Measurements from ENCODE around the gene SELE.
"Not testable (repeated sequence)": the region's sequence is repeated elsewhere in the genome, so short reads cannot be mapped to it uniquely, and the experiment has no call there.

The SELE gene

GRCh38 chr1:169694304-169695075 is 39.4 kb downstream of the SELE start:
- DNase-seq = no peak
- in situ Hi-C loops (cut with HindIII; ENCODE audit: low pct_ligation_motif_present, low pct_unique_long_range_greater_than_20kb, low sequenced_read_pairs) = no loop called here

GRCh38 chr1:169692756-169693460 is 41.0 kb downstream of the SELE start:
- in situ Hi-C loops (cut with HindIII; ENCODE audit: low pct_ligation_motif_present, low pct_unique_long_range_greater_than_20kb, low sequenced_read_pairs) = no loop called here
- DNase-seq = no peak

DNA sequence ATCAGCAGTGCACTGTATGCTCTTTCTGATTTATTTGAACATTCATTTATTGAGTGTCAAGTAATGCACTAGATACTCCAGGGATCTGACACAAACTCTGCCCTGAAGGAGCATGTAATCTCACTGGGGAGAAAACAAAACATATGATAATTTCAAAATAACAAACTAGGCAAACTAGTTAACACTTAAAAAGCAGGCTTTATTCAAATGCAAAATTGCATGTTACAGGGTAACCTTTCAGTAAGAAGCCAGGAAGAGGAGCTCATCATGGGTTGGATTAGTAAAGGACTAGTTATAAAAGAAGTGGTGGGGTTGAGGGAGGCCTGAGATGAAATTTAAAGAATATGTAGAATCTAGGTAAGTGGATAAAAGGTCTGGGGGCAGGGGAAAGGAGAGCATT is 43.4 kb downstream of the SELE start:
- DNase-seq = no peak
- in situ Hi-C loops (cut with HindIII; ENCODE audit: low pct_ligation_motif_present, low pct_unique_long_range_greater_than_20kb, low sequenced_read_pairs) = no loop called here

DNA sequence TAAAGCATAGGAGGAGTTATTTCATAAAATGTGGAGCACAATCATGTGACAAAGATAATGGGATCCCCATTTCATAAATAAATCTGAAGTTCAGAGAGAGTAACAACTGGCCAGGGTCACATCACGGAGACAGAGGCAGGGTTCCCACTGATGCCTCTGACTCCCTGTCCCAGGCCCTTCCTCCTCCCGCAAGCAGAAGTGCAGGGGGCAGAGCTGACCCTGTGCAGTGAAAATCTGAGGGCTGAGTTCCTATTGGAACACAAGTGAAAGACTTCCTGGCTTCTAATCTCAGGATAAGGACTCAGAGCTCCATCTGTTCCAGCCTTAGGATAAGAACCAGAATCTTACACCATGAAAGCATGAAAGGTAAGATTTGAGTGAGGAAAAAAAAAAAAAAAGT is 44.5 kb downstream of the SELE start:
- in situ Hi-C loops (cut with HindIII; ENCODE audit: low pct_ligation_motif_present, low pct_unique_long_range_greater_than_20kb, low sequenced_read_pairs) = no loop called here
- no peak for DNase-seq

- in situ Hi-C loops (cut with HindIII; ENCODE audit: low pct_ligation_motif_present, low pct_unique_long_range_greater_than_20kb, low sequenced_read_pairs); DNase-seq: not testable (repeated sequence)
Observed at GRCh38 chr1:169688377-169688776, 45.5 kb downstream of the SELE start.

DNA sequence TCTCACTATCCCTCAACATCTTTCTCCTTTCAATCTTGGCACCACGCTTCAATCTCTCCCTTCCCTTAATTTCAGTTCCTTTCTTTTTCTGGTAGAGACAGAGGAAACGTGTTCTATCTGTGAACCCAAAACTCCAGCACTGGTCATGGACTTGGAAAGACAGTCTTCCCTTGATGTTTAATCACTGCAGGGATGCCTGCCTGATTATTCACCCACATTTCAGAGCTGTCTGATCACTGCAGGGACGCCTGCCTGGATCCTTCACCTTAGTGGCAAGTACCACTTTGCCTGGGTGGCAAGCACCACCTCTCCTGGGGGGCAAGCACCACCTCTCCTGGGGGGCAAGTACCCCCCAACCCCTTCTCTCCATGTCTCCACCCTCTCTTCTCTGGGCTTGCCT is 50.2 kb downstream of the SELE start:
- in situ Hi-C loops (cut with HindIII; ENCODE audit: low pct_ligation_motif_present, low pct_unique_long_range_greater_than_20kb, low sequenced_read_pairs) = no loop called here
- DNase-seq = no peak

GRCh38 chr1:169683168-169683567 is 50.7 kb downstream of the SELE start:
- in situ Hi-C loops (cut with HindIII; ENCODE audit: low pct_ligation_motif_present, low pct_unique_long_range_greater_than_20kb, low sequenced_read_pairs) = not testable (repeated sequence)

GRCh38 chr1:169682071-169682470 is 51.8 kb downstream of the SELE start:
- in situ Hi-C loops (cut with HindIII; ENCODE audit: low pct_ligation_motif_present, low pct_unique_long_range_greater_than_20kb, low sequenced_read_pairs) = no loop called here
- no peak for DNase-seq

More at GRCh38 chr1:169683168-169683567, 50.7 kb downstream of the SELE start:
- not testable (repeated sequence) for DNase-seq

DNA sequence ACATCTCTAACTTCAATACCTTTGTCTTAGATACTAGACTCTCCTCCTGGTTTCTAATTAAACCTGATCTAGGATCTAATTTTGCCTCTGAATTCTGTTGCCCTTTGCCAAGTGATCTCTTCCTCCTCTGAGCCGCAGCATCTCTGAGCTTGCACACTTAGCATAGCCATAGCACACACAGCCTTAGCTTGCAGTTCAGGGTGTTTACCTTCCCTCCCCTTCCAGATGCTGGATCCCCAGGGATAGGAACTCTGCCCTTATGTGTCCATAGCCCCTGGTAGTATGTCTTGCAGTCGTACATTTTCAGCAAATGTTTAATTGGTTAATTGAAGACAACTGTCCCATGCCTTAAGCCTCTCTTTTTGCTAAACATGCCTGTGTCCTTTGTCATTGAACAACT is 52.7 kb downstream of the SELE start:
- DNase-seq = no peak
- in situ Hi-C loops (cut with HindIII; ENCODE audit: low pct_ligation_motif_present, low pct_unique_long_range_greater_than_20kb, low sequenced_read_pairs) = no loop called here

- no peak for DNase-seq
- in situ Hi-C loops (cut with HindIII; ENCODE audit: low pct_ligation_motif_present, low pct_unique_long_range_greater_than_20kb, low sequenced_read_pairs) = no loop called here
Observed at GRCh38 chr1:169680377-169681019, 53.4 kb downstream of the SELE start.

DNA sequence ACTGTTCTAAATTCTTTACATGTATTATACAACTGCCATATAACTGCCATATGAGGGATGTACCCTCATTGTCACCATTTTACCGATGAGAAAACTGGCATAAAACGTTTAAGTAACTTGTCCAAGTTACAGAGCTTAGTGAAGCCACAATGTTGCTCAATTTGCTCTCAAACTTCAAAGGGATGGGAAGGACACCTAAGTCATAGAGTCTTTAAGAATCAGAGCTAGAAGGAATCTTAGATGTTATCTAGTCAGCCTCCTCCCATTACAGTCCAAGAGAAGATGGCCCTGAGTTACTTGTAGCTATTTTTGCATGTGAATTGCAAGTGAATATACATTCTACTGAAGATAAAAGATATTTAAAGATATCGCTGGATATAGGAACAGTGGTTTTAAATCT is 54.2 kb downstream of the SELE start:
- in situ Hi-C loops (cut with HindIII; ENCODE audit: low pct_ligation_motif_present, low pct_unique_long_range_greater_than_20kb, low sequenced_read_pairs) = no loop called here

GRCh38 chr1:169676001-169676400 is 57.9 kb downstream of the SELE start:
- DNase-seq = no peak
- in situ Hi-C loops (cut with HindIII; ENCODE audit: low pct_ligation_motif_present, low pct_unique_long_range_greater_than_20kb, low sequenced_read_pairs) = no loop called here

More for the DNA sequence above, 54.2 kb downstream of the SELE start:
- no peak for DNase-seq

Measured in ACHN (cell line).